ENCODE data around the gene MXRA7.

DNA sequence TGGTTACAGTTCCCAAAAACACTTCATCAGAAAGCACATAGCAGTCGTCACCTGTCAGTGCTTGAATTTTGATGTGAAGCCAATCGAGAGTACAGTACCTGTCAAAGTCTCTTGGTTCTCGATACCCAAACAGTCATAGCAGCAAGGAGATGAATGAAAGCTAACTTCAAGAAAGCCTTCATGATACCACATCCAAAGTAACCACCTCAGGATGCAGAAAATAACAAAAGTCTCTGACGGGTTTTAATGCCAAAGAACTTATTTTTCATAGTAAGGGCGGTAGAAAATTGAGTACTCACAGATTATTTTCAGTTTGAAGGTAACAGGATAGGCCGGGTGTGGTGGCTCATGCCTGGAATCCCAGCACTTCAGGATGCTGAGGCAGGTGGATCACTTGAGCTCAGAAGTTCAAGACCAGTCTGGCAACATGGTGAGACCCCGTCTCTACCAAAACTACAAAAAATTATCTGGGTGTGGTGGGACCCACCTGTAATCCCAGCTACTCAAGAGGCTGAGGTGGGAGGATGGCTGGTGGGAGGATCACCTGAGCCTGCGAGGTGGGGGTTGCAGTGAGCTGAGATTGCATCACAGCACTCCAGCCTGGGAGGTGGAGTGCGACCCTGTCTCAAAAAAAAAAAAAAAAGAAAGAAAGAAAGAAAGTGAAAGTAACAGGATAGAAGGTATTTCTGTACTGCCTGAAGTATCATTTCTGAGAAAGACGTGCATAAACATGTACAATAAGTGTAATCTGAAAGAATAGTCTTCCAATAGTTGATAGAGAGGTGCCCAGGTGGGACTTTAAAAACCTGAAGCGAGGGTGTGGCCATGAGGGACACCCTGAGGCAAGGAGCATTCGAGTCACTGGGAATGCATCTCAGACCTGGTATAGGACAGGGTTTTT lies 42.5 kb upstream of the MXRA7 start:
- TF ChIP-seq FOS (IDR thresholded peaks at IDR 0.05; ENCODE audit: low read depth, low read length), result no peak
- no peak for TF ChIP-seq POLR2A (IDR thresholded peaks at IDR 0.05; ENCODE audit: low read depth, low read length)
- TF ChIP-seq, protein P1, sequence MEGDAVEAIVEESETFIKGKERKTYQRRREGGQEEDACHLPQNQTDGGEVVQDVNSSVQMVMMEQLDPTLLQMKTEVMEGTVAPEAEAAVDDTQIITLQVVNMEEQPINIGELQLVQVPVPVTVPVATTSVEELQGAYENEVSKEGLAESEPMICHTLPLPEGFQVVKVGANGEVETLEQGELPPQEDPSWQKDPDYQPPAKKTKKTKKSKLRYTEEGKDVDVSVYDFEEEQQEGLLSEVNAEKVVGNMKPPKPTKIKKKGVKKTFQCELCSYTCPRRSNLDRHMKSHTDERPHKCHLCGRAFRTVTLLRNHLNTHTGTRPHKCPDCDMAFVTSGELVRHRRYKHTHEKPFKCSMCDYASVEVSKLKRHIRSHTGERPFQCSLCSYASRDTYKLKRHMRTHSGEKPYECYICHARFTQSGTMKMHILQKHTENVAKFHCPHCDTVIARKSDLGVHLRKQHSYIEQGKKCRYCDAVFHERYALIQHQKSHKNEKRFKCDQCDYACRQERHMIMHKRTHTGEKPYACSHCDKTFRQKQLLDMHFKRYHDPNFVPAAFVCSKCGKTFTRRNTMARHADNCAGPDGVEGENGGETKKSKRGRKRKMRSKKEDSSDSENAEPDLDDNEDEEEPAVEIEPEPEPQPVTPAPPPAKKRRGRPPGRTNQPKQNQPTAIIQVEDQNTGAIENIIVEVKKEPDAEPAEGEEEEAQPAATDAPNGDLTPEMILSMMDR (conservative IDR thresholded peaks at IDR 0.05; ENCODE audit: low read depth, low read length), result no peak
- TF ChIP-seq MAZ (IDR thresholded peaks at IDR 0.05; ENCODE audit: borderline replicate concordance, low read depth, low read length), result no peak
- TF ChIP-seq RFX5 (IDR thresholded peaks at IDR 0.05; ENCODE audit: low read depth, low read length), result no peak
- no peak for TF ChIP-seq CEBPB (IDR thresholded peaks at IDR 0.05; ENCODE audit: low read depth, low read length)
- no peak for TF ChIP-seq RAD21 (IDR thresholded peaks at IDR 0.05; ENCODE audit: low read length)
- TF ChIP-seq, protein P2, sequence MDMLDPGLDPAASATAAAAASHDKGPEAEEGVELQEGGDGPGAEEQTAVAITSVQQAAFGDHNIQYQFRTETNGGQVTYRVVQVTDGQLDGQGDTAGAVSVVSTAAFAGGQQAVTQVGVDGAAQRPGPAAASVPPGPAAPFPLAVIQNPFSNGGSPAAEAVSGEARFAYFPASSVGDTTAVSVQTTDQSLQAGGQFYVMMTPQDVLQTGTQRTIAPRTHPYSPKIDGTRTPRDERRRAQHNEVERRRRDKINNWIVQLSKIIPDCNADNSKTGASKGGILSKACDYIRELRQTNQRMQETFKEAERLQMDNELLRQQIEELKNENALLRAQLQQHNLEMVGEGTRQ (IDR thresholded peaks at IDR 0.05; ENCODE audit: low read depth, low read length), result no peak
- no peak for TF ChIP-seq MXI1 (IDR thresholded peaks at IDR 0.05; ENCODE audit: borderline replicate concordance, low read depth, low read length)
- no peak for TF ChIP-seq MAFK (IDR thresholded peaks at IDR 0.05; ENCODE audit: low read depth, low read length)
- no peak for TF ChIP-seq RCOR1 (IDR thresholded peaks at IDR 0.05; ENCODE audit: insufficient replicate concordance, low read length)
- no peak for TF ChIP-seq SMC3 (IDR thresholded peaks at IDR 0.05; ENCODE audit: low read depth, low read length)
- TF ChIP-seq BHLHE40 (IDR thresholded peaks at IDR 0.05; ENCODE audit: low read depth, low read length), result no peak
- TF ChIP-seq, protein P3, sequence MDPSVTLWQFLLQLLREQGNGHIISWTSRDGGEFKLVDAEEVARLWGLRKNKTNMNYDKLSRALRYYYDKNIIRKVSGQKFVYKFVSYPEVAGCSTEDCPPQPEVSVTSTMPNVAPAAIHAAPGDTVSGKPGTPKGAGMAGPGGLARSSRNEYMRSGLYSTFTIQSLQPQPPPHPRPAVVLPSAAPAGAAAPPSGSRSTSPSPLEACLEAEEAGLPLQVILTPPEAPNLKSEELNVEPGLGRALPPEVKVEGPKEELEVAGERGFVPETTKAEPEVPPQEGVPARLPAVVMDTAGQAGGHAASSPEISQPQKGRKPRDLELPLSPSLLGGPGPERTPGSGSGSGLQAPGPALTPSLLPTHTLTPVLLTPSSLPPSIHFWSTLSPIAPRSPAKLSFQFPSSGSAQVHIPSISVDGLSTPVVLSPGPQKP (IDR thresholded peaks at IDR 0.05; ENCODE audit: borderline replicate concordance, low read depth, low read length), result no peak

All from IMR-90 (cell line).